Mammary epithelial cell (primary cell): ENCODE measurements around the gene FBXL17.

Experiments
- EZH2 ChIP-seq: IDR thresholded peaks from 2 replicates; pipeline ENCODE4 v1.6.1; 2012; ENCODE audit warnings: low read length, inconsistent platforms, borderline replicate concordance
- TF ChIP-seq, protein P1 (sequence below), 2 donors: IDR thresholded peaks in 1 of 2; conservative IDR thresholded peaks in 1 of 2; 2 replicates each; pipeline ENCODE4 v1.5.1; 2011 to 2012; ENCODE audit warnings: inconsistent platforms in 2 of 2, low read length in 2 of 2, mild to moderate bottlenecking in 2 of 2, control low read depth in 1 of 2, low read depth in 1 of 2; ENCODE audit not compliant: insufficient read depth in 1 of 2; ENCODE audit errors: extremely low read depth in 1 of 2

GRCh38 chr5:107858788-107859187 is 523.1 kb downstream of the FBXL17 start:
- no peak for TF ChIP-seq EZH2
- TF ChIP-seq, protein P1, sequence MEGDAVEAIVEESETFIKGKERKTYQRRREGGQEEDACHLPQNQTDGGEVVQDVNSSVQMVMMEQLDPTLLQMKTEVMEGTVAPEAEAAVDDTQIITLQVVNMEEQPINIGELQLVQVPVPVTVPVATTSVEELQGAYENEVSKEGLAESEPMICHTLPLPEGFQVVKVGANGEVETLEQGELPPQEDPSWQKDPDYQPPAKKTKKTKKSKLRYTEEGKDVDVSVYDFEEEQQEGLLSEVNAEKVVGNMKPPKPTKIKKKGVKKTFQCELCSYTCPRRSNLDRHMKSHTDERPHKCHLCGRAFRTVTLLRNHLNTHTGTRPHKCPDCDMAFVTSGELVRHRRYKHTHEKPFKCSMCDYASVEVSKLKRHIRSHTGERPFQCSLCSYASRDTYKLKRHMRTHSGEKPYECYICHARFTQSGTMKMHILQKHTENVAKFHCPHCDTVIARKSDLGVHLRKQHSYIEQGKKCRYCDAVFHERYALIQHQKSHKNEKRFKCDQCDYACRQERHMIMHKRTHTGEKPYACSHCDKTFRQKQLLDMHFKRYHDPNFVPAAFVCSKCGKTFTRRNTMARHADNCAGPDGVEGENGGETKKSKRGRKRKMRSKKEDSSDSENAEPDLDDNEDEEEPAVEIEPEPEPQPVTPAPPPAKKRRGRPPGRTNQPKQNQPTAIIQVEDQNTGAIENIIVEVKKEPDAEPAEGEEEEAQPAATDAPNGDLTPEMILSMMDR (conservative IDR thresholded peaks at IDR 0.05 in 1 of 2, IDR thresholded peaks at IDR 0.05 in 1 of 2; ENCODE audit: extremely low read depth in 1 of 2, insufficient read depth in 1 of 2, low read depth in 1 of 2, low read length in 2 of 2): no peak
